HG03432 (cell line): Measurements from ENCODE around the gene AQP10.
"Not testable (repeated sequence)": the region's sequence is repeated elsewhere in the genome, so short reads cannot be mapped to it uniquely, and the experiment has no call there.

Experiments used
- ATAC-seq: cut with Tn5 transposase; IDR thresholded peaks from one replicate; pipeline ENCODE4 v1.9.1; 2021; ENCODE audit warnings: mild to moderate bottlenecking, moderate library complexity; ENCODE audit not compliant: unreplicated experiment

The AQP10 gene

GRCh38 chr1:154323493-154323892 is 2.6 kb downstream of the AQP10 start:
- ATAC-seq: no peak

DNA sequence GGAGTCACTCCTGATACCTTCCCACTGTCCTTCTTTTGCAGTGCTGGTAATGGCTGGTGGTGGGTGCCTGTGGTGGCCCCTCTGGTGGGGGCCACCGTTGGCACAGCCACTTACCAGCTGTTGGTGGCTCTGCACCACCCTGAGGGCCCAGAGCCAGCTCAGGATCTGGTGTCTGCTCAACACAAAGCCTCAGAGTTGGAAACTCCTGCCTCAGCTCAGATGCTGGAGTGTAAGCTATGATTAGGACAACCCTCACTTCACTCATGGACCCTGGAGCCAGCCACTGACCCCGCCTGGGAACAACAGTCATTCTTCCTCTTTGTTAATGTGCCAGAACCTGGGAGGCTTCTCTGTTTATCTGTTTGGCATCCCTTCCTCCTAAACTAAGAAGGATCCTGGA is 3.3 kb downstream of the AQP10 start:
- no peak for ATAC-seq

- peak; percentile 54 for ATAC-seq
Observed at GRCh38 chr1:154324669-154325582, 4.0 kb downstream of the AQP10 start, which contains the start of gene ATP8B2. Gene ATP8B2 (plus strand): TSS chr1:154325525. CDS start chr1:154328142, 2,617 bp downstream.

GRCh38 chr1:154325583-154326545 is 5.0 kb downstream of the AQP10 start:
- ATAC-seq: peak; percentile 25

GRCh38 chr1:154326546-154327465 is 5.9 kb downstream of the AQP10 start:
- ATAC-seq: no peak

- no peak for ATAC-seq
Observed at GRCh38 chr1:154327466-154328317, 6.8 kb downstream of the AQP10 start.

- peak; percentile 51 for ATAC-seq
Observed at GRCh38 chr1:154328318-154329151, 7.6 kb downstream of the AQP10 start.

DNA sequence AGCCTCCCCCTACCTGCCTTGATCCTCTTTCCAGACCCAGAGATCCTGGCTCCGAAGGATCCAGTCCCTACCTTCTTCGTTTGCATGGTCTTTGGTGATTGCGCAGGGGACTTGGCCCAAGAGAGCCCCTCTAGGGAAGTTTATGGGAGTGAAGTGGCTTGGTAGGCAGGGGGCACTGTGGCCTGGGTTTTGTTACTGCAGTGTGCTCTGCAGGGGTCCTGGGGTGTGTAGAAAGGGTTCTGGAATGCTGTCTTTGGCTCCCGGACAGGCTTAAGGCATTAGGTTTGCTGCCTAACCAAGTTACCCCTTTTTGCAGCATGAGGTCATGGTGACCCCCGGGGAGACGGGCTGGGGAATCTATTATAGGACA is 8.2 kb downstream of the AQP10 start:
- ATAC-seq: no peak

DNA sequence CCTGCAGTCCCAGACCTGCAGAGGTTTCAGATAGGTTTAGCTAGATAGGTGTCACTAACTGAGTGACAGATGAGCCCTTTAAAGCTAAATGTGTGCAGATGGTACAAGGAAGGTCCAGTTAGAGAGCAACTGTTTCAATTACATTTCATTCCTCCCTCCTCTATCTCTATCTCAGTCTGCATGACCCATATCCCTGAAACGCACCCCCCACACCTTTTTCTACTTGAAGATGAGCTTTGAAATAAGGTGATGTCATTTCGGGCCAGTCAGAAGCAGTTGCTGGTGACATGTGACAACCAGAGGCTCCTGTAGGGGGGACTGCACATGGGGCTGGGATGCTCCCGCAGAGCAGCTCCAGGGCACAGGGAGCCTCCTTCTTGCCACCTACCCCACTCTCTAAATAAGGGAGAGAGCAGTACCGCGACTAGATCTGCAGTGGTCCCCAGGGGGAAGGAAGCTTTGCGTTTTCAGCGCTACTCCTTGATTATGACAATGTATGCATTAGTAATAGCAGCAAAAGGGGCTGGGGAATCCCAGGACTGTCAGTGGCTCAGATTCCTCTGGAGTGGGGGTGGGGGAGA is 8.7 kb downstream of the AQP10 start:
- no peak for ATAC-seq

- ATAC-seq: no peak
Observed at GRCh38 chr1:154330669-154331068, 9.8 kb downstream of the AQP10 start.

GRCh38 chr1:154334079-154335024 is 13.5 kb downstream of the AQP10 start:
- no peak for ATAC-seq

DNA sequence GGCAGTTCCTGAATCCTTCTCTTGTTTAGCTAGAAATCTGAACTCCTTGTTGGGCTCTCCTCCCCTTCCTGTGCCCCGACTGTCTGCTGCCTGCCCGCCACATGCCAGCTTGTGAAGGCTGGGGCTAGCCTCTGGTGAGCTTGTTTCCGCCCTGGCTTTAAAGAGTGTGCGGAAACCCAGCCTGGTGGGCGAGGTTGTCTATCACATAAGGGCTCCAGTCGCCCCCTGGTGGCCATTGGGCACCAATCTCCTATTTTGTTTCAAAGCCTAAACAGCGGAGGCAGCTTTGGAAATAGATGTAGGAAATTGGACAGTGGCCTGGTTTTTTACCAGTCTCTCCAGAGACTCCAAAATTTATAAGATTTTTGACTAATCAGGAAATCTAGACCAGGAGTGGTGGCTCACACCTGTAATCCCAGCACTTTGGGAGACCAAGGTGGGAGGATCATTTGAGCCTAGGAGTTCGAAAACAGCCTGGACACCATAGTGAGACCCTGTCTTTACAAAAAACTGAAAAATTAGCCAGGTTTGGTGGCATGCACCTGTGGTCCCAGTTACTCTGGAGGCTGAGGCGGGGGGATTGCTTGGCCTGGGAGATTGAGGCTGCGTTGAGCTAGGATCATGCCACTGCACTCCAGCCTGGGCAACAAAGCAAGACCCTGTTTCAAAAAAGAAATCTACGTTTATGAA is 14.3 kb downstream of the AQP10 start:
- ATAC-seq: no peak

GRCh38 chr1:154337253-154337894 is 16.5 kb downstream of the AQP10 start:
- no peak for ATAC-seq

- ATAC-seq: no peak
Observed at GRCh38 chr1:154338875-154339274, 18.0 kb downstream of the AQP10 start.

DNA sequence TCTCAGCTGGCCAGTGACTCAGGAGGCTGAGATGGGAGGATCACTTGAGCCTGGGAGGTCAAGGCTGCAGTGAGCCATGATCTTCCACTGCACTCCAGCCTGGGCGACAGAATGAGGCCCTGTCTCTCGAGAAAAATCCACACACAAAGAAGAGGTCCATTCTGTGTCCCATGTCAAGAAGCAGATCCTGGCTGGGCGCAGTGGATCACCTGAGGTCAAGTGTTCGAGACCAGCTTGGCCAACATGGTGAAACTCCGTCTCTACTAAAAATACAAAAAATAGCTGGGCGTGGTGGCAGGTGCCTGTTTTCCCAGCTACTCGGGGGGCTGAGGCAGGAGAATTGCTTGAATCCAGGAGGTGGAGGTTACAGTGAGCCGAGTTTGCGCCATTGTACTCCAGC is 20.5 kb downstream of the AQP10 start:
- ATAC-seq: not testable (repeated sequence)

GRCh38 chr1:154342132-154342531 is 21.2 kb downstream of the AQP10 start:
- ATAC-seq: no peak
